T1000 (cell line): ENCODE measurements around the gene ZNF213.

Source experiments
- DNase-seq: peaks from one replicate; lab custom pipeline; 2025; ENCODE audit warnings: mixed read lengths; lab: John Stamatoyannopoulos, UW

ZNF213 gene, protein sequence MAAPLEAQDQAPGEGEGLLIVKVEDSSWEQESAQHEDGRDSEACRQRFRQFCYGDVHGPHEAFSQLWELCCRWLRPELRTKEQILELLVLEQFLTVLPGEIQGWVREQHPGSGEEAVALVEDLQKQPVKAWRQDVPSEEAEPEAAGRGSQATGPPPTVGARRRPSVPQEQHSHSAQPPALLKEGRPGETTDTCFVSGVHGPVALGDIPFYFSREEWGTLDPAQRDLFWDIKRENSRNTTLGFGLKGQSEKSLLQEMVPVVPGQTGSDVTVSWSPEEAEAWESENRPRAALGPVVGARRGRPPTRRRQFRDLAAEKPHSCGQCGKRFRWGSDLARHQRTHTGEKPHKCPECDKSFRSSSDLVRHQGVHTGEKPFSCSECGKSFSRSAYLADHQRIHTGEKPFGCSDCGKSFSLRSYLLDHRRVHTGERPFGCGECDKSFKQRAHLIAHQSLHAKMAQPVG

DNA sequence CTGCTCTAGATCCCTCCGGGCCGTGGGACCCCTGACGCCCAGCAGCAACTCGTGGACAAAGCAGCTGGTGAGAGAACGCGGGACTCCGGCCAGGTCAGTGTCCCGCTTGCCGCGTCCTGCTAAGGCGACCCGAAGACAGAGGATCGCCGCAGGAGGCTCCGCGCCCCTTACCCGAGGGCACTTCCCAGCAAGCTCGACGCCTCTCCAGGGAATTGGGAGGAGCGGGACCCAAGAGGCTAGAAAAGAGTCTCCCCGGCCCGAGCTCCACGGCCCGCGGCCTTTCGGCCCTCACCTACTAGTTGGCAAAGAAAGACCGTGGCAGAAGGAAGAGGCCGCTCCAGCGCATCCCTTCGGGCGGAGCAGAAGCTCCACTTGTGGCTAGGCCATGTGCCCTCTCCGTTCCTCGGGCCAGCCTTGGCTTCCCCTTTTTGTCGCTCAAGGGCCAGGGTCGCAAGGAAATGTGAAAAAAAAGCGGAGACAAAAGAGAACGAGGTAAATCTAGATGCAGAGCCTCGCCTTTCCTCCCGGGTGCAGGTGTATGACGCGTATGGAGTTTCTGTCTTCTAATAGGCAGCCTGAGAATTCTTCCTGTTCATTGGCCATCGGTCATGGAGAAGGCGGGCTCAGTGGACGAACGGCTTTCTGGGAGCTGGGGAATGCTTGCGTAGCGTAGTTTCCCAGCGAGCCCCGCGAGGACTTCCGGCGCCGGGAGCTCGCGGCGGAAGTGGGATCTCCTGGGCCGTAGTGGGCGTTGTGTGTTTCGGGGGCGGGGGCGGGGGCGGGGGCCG, at the start of gene ZNF213:
Gene ZNF213 (plus strand): TSS at position 692 of the 788 bp plus-strand sequence. CDS start 2,252 bp downstream, outside the sequence.
- peak; percentile 93 for DNase-seq

GRCh38 chr16:3085868-3086595, 48.8 kb upstream of the ZNF213 start:
- DNase-seq: no peak

DNA sequence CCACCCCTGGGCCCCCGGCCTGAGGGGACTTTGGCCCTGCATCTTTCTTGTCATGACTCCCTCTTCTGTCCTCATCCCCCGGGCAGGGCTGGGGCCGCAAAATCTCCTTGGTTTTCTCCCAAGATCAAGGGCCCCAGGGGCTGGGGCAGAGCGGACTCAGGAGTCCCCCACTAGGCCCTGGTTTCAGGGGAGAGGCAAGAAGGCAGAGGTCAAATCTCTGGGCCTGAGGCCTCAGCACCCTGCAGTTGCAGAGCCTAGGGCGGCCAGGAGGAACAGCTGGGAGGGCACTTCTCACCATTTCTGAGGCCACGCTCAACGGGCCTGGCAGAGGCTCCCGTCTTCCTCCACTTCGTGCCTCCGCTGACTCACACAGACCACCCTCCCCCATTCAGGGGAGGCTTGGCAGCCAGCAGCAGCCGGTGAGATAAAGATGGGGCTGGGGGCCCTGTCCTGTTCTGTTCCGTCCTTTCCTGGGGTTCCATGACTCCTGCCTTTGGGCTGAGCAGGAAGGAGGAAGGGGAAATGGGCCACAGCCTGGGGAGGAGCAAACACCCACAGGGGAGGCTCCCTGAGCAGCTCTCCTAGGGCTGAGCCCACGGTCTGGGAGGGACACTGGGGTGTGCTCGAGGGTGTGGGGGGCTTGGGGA, 48.1 kb upstream of the ZNF213 start:
- no peak for DNase-seq

- DNase-seq: no peak
Observed at GRCh38 chr16:3087243-3088235, 47.3 kb upstream of the ZNF213 start.

GRCh38 chr16:3088450-3088849, 46.4 kb upstream of the ZNF213 start:
- no peak for DNase-seq

GRCh38 chr16:3088925-3089716, 45.7 kb upstream of the ZNF213 start:
- no peak for DNase-seq

DNA sequence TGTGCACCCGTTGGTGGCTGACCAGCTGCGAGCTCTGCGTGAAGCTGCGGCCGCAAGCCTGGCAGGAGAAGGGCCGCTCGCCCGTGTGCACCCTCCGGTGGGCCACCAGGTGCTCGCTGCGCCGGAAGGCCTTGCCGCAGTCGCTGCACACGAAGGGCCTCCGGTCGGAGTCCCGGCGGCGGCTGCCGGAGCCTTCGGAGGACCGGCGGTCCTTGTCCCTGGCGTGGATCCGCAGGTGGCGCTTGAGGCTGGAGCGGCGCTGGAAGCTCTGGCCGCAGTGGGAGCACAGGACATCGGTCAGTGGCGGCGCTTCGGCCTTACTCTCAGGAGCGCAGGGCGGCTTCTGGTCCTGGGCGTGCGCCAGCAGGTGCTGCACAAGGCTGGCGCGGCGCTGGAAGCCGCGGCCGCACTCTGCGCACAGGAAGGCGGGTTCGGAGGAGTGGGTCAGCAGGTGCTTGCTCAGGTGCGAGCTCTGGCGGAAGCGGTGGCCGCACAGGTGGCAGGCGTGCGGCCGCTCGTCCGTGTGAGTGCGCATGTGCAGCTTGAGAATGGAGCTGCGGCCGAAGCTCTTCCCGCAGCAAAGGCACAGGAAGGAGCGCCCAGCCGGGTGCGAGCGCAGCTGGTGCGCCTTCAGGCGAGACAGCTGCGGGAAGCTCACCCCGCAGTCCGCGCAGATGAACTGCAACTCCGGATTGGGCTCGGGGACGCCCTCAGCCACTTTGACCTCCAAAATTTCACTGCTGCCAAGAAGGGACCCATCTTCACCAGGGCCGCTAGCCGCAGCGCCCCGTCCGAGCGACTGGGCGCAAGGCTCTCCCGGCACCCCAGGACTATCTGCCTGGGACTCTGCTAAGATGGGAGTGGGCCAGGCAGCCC, 44.9 kb upstream of the ZNF213 start:
- DNase-seq: no peak

- DNase-seq: no peak
Observed at GRCh38 chr16:3091551-3091950, 43.3 kb upstream of the ZNF213 start.

- DNase-seq: no peak
Observed at GRCh38 chr16:3092501-3092941, 42.3 kb upstream of the ZNF213 start.

DNA sequence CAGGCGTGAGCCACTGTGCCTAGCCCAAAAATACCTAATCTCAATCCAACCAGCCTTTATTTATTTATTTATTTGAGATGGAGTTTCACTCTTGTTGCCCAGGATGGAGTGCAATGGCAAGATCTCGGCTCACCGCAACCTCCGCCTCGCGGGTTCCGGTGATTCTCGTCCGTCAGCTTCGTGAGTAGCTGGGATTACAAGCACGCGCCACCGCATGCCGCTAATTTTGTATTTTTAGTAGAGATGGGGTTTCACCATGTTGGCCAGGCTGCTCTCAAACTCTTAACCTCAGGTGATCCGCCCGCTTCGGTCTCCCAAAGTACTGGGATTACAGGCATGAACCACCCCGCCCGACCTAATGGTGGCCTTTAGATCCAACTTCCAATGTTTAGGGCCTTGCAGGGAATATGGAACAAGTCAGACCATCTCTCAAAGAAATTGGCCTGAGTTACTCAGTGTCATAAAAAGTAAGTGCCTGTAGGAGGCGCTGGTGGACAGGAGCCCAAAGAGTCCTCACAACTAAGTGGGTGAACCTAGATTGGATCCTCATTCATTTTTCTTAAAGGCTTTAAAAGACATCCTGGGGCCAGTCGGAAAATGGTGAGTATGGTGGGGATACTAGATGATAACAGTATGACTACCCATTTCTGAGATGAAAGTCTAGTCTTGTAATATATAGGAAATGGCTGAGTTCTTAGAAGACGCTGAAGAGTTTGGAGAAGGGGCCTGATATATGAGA, 40.4 kb upstream of the ZNF213 start:
- no peak for DNase-seq

DNA sequence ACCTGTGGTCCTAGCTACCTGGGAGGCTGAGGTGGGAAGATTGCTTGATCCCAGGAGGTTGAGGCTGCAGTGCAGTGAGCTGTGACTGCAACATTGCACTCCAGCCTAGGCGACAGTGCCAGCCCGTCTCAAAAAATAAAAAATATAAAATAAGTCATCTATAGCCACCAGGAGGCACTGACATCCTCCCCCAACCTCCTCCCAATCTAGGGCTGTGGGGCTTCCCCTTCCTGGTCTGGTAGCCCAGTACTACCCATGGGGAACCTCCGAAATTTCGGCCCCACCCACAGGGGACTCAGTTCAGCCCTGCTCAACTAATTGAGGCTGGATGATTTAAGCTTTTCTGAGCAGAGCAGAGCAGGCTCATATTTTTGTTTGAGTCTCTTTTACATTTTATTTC, 39.0 kb upstream of the ZNF213 start:
- DNase-seq: no peak

DNA sequence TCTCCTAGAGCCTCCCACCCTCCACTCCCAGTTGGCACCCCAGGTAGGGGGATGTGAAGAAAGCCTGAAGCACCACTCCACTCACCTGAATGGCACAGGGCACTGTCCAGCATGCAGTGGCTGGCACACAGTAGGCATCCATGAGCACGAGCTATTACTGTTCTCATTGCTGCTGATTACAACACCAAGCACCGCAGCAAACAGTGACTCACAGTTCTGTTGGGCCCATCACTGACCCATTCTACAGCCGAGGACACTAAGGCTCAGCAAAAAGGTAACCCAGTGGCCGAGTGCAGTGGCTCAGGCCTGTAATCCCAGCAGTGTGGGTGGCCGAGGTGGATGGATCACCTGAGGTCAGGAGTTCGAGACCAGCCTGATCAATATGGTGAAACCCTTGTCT, 38.5 kb upstream of the ZNF213 start:
- no peak for DNase-seq

- no peak for DNase-seq
Observed at GRCh38 chr16:3097266-3097665, 37.6 kb upstream of the ZNF213 start.

GRCh38 chr16:3098459-3099394, 36.1 kb upstream of the ZNF213 start, which contains the start of gene ZSCAN10:
ZSCAN10 (minus strand) TSS chr16:3099294; CDS start chr16:3092937, 6,357 bp downstream.
- DNase-seq: no peak

DNA sequence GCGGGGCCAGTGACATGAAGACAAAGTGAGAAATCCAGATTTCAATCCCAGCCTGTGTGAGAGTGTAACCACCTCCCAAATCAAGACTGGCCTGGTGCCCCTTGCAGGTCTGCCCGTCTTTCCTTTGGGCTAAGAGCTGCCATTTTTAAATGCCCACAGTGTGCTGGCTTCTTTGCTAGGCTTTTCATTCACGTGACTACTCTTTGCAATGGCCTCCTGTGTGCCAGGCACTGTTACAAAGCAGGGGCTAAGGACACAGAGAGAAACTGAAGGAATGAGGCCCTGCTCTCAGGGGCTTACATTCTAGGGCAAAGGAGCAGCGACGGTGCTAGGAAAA, 35.5 kb upstream of the ZNF213 start:
- DNase-seq: no peak

DNA sequence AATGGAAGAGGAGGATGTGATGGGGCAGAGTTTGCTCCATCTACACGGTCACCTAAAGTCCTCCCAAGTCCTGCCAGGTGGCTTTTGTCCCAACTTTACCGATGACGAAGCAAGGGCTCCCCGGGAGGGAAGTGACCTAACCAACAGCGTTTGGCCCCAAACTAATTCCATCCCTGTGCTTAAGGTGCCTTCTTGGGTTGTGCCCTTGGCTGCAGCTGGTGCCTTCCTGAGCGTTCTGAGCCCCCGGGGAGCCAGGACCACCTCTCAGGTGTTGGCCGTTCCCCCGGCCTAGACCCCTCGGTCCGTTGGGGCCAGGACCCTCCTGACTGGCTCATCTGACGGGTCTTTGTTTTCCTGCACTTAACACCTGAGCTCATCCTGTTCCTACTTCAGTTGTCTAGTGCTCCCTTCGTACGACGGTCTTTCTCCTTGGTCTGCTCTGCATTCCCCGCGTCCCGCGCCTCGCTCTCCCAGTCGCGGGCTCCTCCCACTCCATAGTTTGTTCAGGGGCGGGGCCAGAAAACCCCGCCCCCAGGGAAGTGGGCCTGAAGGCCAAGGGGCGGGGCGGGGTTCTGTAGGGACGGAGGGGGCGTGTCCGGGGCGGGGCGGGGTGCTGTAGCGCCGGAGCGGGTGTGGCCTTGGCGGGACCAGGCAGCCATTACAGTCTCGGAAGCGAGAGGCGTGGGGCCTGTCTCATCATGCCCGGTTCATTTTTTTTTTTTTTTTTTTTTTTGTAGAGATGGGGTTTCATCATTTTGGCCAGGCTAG, 34.9 kb upstream of the ZNF213 start:
- peak; percentile 88 for DNase-seq
